Bladder microvascular endothelial cell (primary cell): Measurements from ENCODE around the gene PPP1R3A. TPM values are rescaled to one million over a fixed set of nuclear protein-coding genes. Genes with fewer than 3 reads are reported as not detected.

Source experiments
- total RNA-seq: library from RNA; depleted of rRNA; stranded (reverse); fragments of >200 nt; gene quantifications from 2 replicates; pipeline ENCODE4 v1.2.3, GENCODE V29; 2014

PPP1R3A gene
- not detected in 2 replicates for total RNA-seq

GRCh38 chr7:113918946-113919345 is at the start of gene PPP1R3A:
Gene PPP1R3A, minus strand, starts transcription at chr7:113919009. Its CDS starts 13 bp downstream, at chr7:113918996.

